Epidermal melanocyte (primary cell): ENCODE measurements around the gene ARHGEF7.
"Not testable (repeated sequence)": the region's sequence is repeated elsewhere in the genome, so short reads cannot be mapped to it uniquely, and the experiment has no call there.

ENCODE experiments used
- DNase-seq: peaks from one replicate; pipeline ENCODE4 v3.0.0; 2011; ENCODE audit warnings: low spot score; ENCODE audit not compliant: insufficient read length

ARHGEF7 gene, protein sequence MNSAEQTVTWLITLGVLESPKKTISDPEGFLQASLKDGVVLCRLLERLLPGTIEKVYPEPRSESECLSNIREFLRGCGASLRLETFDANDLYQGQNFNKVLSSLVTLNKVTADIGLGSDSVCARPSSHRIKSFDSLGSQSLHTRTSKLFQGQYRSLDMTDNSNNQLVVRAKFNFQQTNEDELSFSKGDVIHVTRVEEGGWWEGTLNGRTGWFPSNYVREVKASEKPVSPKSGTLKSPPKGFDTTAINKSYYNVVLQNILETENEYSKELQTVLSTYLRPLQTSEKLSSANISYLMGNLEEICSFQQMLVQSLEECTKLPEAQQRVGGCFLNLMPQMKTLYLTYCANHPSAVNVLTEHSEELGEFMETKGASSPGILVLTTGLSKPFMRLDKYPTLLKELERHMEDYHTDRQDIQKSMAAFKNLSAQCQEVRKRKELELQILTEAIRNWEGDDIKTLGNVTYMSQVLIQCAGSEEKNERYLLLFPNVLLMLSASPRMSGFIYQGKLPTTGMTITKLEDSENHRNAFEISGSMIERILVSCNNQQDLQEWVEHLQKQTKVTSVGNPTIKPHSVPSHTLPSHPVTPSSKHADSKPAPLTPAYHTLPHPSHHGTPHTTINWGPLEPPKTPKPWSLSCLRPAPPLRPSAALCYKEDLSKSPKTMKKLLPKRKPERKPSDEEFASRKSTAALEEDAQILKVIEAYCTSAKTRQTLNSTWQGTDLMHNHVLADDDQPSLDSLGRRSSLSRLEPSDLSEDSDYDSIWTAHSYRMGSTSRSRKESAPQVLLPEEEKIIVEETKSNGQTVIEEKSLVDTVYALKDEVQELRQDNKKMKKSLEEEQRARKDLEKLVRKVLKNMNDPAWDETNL

DNA sequence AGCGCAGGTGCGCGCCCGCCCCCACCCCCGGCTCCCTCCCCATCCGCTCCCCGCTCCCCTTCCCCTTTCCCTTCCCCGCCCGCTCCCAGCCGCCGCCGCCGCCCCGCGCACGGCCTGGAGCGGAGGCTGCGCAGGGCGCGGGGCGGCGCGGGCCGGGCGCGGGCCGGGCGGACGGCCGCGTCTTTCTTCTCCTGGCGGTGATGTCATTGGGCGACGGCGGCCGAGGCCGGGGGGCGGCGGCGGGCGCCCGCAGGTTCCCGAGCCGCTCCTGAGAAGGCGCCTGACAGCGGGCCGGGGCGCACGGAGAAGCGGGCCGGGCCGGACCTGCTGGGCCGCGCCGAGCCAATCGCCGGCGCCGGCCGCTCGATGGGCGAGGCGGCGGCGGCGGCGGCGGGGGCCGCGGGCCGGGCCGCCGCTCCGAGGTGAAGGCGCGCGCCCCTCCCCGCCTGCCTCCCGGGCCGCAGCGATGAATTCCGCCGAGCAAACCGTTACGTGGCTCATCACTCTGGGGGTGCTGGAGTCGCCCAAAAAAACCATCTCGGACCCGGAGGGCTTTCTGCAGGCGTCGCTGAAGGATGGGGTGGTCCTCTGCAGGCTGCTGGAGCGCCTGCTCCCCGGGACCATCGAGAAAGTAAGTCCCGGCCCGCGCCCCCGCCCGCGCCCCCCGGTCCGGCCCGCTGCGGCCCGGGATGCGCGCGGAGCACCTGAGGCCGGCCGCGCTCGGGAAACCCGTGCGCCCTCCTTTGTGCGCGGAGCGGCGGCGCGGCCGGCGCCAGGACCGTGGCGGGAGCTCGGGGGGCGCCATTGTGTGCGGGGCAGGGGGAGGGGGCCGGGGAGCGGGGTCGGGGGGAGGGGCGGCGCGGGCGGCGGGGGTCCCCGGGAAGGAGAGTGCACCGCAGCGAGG, at the start of gene ARHGEF7:
ARHGEF7 (plus strand) TSS at position 250 of the 904 bp plus-strand sequence; CDS start at position 467, 217 bp downstream.
- no peak for DNase-seq

DNA sequence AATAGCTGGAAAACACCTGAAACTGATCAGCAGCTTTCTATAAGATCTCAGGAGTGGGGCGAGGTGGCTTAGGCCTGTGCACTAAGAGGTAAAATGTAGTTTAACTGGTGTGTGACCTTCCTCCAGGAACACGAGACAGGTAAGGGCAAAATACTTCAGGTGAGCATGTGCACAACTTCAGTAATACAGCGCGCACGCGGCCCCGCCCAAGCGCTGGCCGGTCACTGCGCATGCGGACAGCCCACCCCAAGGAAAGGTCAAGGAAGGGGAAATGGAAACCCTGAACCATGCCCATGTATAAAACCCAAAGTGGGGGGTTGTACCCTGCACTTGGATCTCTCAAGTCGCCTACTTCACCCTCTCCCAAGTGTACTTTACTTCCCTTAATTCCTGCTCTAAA, 49.4 kb upstream of the ARHGEF7 start:
- no peak for DNase-seq

DNA sequence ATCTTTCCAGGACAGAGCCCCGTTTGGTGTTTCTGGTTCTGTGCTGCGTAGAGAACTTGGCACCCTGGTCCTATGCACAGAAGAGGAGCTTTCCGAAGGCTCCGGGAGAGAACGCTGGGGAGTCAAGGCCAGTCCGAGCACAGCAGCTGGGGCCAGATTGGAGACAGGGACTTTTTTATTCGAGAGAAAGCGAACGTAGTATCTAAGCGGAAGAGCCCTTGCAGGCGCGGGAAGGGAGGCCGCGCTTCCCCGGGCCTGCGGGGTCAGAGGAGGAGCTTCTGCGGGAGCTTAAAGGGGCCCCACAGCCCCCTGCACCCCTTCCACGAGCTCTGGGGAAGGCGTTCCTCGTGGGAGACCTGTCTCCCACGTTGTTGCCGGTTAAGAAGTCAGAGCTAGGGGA, 48.6 kb upstream of the ARHGEF7 start:
- DNase-seq: no peak

DNA sequence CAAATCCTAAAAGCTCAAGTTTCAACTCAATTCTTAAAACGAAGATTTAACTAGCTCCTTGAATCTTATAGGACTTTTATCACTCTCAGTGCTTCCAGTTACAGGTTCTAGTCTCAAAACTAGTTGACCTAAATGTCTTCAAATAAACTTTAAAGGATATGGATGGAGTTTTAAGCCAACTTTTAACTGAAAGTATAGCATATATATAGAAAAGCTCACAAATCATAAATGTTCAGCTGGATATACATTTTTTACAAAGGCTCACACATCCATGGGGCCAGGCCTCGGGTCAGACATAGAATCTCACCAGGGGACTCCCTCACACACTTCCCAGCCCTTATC, 47.1 kb upstream of the ARHGEF7 start:
- DNase-seq: no peak

DNA sequence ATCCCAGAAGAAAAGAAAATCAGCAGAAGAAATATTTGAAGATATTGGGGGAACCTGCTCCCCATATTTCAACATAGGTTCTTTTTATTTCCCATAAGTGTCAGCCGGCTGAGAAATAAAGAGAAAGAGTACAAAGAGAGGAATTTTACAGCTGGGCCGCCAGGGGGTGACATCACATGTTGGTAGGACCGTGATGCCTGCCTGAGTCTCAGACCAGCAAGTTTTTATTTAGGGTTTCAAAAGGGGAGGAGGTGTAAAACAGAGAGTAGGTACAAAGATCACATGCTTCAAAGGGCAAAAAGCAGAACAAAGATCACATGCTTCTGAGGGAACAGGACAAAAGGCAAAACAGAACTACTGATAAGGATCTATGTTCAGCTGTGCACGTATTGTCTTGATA, 44.0 kb upstream of the ARHGEF7 start:
- not testable (repeated sequence) for DNase-seq

DNA sequence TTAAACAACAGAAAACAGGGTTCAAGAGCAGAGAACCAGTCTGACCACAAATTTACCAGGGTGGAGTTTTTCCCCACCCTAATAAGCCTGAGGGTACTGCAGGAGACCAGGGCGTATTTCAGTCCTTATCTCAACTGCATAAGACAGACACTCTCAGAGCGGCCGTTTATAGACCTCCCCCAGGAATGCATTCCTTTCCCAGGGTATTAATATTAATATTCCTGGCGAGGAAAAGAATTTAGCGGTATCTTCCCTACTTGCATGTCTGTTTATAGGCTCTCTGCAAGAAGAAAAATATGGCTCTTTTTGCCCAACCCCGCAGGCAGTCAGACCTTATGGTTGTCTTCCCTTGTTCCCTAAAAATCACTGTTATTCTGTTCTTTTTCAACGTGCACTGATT, 43.6 kb upstream of the ARHGEF7 start:
- not testable (repeated sequence) for DNase-seq

DNA sequence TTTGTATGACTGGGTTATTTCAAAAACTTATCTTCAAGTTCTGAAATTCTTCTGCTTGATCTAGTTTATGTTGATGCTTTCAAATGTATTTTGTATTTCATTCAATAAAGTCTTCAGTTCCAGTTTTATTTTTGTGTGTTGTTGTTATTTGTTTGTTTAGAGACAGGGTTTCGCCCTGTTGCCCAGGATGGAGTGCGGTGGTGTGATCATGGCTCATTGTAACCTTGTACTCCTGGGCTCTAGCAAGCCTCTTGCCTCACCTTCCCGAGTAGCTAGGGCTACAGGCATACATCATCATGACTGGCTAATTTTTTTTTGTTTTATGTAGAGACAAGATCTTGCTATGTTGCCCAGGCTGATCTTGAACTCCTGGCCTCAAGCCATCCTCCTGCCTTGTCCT, 40.3 kb upstream of the ARHGEF7 start:
- no peak for DNase-seq

DNA sequence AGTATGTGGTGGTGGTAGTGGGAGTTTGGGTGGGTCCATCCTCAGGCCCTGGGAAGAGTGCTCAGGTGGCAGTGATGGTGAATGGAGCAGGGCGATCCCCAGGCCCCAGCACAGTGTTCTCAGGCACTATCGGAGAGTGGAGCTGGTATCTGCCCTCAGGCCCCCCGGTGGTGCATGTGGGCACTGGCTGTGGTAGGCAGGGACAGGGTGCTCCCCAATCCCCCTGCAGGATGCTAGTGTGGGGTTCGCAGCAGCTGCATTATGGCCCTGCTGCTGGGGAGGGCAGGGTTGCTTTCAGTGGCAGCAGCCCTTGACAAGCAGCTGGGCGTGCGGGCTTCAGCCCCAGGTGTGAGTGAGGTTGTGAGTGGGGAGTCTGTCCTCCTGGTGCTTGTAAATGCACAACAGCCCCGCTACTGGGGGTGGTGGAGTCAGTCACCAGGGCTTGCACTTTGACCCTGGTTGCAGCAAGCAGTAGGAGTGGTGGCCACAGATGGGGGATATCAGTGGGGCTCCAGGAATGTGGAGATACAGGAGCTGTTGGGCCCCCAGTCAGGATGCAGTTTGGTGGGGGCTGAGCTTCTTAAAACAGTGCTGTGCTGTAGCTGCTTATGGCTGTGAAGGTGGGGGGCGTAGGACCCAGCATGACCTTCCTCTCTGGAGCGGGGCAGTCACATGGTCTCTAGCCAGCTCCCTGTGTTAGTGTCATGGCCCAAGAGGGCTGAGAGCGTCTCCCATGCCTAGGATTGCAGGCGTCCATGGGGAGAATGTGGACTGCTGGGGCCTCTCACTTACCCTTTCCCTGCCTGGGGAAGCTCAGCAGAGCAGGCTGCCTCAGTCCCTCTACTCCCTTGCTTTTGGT, 38.7 kb upstream of the ARHGEF7 start:
- no peak for DNase-seq

DNA sequence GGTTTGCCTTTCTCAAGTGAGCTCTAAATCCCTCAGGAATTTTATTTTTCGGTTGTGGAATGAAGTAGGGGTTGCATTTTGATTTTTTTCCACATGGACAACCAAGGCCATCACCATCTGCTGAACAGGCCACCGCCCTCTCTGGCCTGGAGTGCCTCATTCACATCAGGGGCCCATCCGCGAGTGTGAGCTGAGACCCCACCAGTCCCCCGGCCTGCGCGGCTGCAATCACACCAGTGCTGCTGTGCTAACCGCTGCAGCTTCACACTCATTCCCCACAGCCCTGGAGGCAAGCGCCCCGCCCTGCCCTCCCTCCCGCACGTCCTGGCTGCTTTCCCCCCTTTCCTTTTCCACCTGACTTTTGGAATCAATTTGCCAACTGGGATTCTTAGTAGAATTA, 35.7 kb upstream of the ARHGEF7 start:
- no peak for DNase-seq

DNA sequence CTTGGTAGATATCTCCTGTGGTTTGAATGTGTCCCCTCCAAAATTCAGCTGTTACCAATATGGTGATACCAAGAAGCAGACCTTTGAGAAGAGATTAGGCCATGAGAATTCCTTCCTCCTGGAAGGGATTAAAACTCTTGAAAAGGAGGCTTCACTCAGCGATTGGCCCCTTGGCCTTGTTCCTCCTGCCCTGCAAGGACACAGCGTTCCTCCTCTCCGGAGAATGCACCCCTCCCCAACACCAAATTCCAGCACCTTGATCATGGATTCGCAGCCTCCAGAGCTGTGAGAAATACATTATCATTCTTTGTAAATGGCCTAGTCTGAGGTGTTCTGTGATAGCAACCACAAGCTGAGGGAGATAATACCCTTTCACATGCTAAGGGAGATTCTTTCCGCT, 34.5 kb upstream of the ARHGEF7 start:
- DNase-seq: no peak

DNA sequence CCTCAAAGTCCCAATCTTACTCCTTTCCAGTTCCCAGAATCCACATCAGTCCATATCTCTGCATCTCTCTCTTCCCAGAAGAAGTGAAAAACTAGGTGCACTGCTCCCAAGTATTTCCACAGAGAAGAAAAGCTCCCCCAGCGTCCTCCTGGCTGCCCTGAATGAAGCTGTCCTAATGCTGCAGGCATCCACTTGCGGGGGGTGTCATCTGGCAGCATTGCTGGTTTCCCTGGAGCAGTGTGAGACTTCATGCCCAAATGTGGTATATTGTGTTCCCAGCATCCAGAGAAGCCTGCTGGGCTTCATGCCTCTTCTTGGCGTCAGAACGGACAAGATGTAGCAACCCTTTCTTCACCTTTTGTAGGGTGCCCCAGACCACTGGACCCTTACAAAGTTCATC, 32.9 kb upstream of the ARHGEF7 start:
- DNase-seq: no peak

DNA sequence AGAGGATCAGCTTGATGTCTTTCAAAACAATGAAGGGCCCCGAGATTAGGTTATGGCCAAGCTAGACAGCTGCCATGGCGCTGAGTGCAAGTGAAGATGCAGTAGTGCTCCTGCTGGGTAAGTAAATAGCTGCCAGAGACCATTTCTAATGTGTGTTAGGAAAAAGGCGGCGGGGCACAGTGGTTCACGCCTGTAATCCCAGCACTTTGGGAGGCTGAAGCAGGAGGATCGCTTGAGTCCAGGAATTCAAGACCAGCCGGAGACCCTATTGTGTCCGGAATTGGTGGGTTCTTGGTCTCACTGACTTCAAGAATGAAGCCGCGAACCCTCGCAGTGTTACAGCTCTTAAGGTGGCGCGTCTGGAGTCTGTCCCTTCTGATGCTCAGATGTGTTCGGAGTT, 32.3 kb upstream of the ARHGEF7 start:
- DNase-seq: not testable (repeated sequence)

DNA sequence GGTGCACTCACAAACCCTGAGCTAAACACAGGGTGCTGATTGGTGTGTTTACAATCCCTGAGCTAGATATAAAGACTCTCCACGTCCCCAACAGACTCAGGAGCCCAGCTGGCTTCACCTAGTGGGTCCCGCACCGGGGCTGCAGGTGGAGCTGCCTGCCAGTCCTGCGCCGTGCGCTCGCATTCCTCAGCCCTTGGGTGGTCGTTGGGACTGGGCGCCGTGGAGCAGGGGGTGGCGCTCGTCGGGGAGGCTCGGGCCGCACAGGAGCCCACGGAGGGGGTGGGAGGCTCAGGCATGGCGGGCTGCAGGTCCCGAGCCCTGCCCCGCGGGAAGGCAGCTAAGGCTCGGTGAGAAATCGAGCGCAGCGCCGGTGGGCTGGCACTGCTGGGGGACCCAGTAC, 31.4 kb upstream of the ARHGEF7 start:
- not testable (repeated sequence) for DNase-seq

DNA sequence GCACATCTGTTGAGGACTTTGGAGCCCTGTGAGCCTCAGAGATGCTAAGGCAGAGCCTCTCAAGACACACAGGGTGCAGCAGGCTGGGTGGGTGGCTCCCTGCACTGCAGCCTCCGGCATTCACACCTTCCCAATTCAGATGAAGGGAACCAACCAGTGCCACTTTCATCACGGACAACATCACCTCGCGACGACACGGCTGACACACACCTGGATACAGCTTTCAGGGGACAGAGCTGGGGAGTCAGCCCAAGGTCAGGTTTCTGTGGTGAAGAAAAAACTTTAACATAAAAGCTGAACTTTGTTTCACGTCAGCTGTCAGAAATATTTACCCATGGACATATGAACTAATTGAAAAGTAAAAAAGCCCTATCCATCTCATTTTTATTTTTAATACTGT, 24.9 kb upstream of the ARHGEF7 start:
- DNase-seq: no peak

DNA sequence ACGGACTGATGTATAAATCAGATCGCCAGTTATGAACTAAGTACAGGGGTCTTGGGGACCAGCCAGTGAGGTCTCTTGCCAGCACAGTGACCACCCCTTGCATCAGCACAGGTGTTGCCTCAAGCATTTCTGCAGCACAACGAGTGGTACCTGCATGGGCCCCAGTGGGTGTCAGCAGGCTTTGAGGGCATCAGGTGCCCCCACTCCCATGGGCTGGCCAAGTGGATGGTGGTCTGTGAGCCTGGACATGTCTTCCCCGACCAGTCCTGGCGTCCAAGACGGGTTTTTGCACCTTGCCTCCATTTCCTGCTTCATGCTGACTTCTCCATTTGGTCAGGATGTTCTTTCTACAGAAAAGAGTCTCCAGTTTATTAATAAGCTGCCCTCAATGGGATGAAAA, 22.4 kb upstream of the ARHGEF7 start:
- DNase-seq: no peak

DNA sequence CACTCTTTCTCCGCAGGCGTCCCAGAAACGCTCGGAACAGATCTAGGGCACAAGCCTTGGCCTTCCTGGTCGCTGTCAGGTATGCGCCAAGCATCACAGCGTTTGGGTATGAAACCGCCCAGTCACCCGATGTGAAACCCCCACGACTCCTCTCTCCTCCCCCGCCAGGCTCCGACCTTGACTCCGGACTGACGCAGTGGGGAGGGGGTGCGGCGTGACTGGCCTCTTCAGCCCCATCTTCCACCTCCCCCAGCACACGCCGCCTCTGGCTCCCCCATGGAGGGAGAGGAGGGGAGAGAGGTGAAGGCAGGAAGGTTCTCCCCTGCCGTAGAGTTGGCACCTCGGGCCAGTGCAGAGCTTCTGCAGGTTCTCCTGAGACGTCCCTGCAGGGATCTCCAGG, 22.0 kb upstream of the ARHGEF7 start:
- no peak for DNase-seq

DNA sequence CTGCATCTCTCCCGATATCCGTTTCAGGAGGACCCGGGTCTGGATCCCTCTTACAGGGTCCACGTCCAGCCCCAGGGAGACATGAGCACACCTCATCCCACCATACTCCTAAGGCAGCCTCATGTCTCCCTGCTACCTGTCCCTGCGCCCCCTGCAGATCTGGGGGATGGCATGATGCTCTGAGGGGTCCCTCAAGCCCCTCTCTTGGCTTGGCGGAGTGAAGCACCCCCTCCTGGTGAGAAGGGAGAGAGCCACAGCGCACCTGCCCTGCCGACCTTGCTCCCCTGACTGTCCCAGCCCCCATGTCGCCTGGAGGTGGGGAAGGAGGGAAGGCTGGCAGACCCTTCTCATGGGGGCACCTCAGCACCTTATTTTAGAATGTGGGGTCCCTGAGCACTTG, 21.5 kb upstream of the ARHGEF7 start:
- no peak for DNase-seq

DNA sequence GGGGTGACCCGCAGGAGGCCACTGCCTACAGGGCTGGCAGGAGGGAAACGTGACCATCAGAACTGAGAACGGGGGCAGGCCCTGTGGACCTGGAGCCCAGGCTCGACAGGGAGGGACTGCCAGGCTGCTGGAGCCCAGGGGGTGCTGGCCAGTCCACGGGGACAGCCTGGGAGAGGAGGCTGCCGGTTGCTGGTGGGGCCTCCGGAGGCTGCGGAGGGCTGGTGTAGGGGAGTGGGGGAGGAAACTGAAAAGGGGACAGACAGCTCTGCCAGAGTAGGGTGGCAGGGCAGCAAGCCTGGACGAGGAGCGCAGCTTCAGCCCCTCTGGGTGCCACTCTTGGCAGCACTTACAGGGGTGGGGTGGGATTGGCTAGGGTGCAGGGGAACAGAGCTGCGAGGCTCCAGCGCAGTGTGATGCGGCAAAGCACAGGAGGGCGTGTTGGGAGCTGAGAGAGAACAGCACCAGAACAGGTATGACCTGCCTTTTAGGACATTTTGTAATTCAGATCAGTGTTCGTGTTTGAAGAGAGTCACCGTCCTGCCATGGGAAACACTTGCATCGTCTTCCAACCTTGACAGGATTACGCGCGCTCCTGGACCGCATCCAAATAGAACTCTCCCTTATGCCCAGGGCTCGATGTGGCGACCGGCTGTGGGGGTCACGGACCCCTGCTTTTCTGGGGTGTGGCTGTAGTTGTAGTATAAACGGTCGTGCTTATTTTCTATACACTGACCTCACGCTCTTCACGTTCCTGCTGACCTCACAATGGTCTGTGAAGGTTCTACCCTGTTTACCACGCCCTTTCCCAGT, 19.9 kb upstream of the ARHGEF7 start:
- DNase-seq: no peak

DNA sequence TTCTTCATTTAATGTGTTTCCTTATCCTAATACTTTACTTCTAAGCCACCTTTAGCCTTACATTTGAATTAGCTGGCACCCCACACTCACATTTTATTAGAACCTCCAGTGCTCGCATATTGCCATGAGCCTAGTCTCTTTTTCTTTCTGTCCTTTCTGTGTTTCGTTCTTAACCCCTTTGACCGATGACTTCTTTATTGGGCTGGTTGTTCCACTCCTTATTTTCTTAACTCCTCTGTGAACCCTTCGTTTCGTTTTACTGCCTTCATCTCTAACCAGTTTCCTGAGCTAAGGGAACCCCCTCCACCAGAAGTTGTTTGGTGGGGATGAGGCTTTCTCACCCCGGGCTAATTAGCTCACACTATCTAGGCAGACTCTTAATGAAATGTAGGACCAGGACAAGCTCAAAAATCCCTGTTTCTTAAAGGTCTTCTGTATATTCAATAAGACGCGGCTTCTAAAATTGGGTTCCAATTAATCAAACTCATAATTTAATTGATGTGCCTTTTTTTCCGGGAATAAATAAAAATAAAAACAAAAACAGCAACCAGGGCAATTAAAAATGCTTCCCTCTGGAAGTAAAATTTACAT, 19.1 kb upstream of the ARHGEF7 start:
- no peak for DNase-seq
